Neural cell (in vitro differentiated cells): ENCODE data around the gene MEMO1. TPM values are rescaled to one million over a fixed set of nuclear protein-coding genes. Genes with fewer than 3 reads are reported as not detected.

Experiments used
- H2AFZ ChIP-seq: fragments of 200-600, 300-800 bp; sonication (generic), shearing (Covaris generic); 2 replicates; pipeline ENCODE4 v1.6.0; 2014; ENCODE audit warnings: low read depth, mild to moderate bottlenecking, antibody characterized with exemption, low read length, moderate library complexity
- H3F3A ChIP-seq: fragments of 200-600 bp; shearing (Covaris generic); 2 replicates; pipeline ENCODE4 v1.6.1; 2016; ENCODE audit warnings: mild to moderate bottlenecking, moderate library complexity, mixed read lengths, antibody characterized with exemption, low read length; ENCODE audit not compliant: insufficient read depth, poor library complexity, severe bottlenecking
- H3K27ac ChIP-seq: fragments of 200-600, 300-800 bp; sonication (generic), shearing (Covaris generic); 2 replicates; pipeline ENCODE4 v1.5.1; 2014; ENCODE audit warnings: mild to moderate bottlenecking, low read length, moderate library complexity
- H3K27me3 ChIP-seq: fragments of 300-800, 200-600 bp; sonication (generic), shearing (Covaris generic); 2 replicates; pipeline ENCODE4 v1.6.0; 2014; ENCODE audit warnings: mild to moderate bottlenecking, low read depth, low read length, moderate library complexity; ENCODE audit not compliant: insufficient read depth
- H3K36me3 ChIP-seq: fragments of 300-800, 200-600 bp; sonication (generic), shearing (Covaris generic); 2 replicates; pipeline ENCODE4 v1.5.1; 2014; ENCODE audit warnings: mild to moderate bottlenecking, antibody characterized with exemption, low read length, moderate library complexity; ENCODE audit not compliant: insufficient read depth
- H3K4me2 ChIP-seq: fragments of 300-800, 200-600 bp; sonication (generic), shearing (Covaris generic); 2 replicates; pipeline ENCODE4 v1.6.0; 2014; ENCODE audit warnings: mild to moderate bottlenecking, low read length
- H3K4me3 ChIP-seq: fragments of 300-800, 200-600 bp; sonication (generic), shearing (Covaris generic); 2 replicates; pipeline ENCODE4 v1.5.1; 2014; ENCODE audit warnings: mild to moderate bottlenecking, low read length, moderate library complexity
- H3K79me2 ChIP-seq: fragments of 200-600 bp; shearing (Covaris generic); replicated peaks from 2 replicates; pipeline ENCODE4 v1.6.0; 2014; ENCODE audit warnings: mild to moderate bottlenecking, low read length, moderate library complexity; ENCODE audit not compliant: insufficient read depth
- H3K9ac ChIP-seq: fragments of 300-800, 200-600 bp; sonication (generic), shearing (Covaris generic); 2 replicates; pipeline ENCODE4 v1.6.1; 2016; ENCODE audit warnings: mild to moderate bottlenecking, low read length, mixed read lengths
- H3K9me2 ChIP-seq: fragments of 200-600 bp; shearing (Covaris generic); 2 replicates; pipeline ENCODE4 v1.6.1; 2016; ENCODE audit warnings: mild to moderate bottlenecking, low read length, mixed read lengths; ENCODE audit not compliant: insufficient read depth
- H3K9me3 ChIP-seq: fragments of 200-600, 300-800 bp; sonication (generic), shearing (Covaris generic); 2 replicates; pipeline ENCODE4 v1.6.1; 2016; ENCODE audit warnings: mild to moderate bottlenecking, mixed run types, low read length, moderate library complexity, mixed read lengths
- H4K20me1 ChIP-seq: fragments of 200-600 bp; shearing (Covaris generic); 2 replicates; pipeline ENCODE4 v1.6.1; 2016; ENCODE audit warnings: mild to moderate bottlenecking, mixed run types; ENCODE audit not compliant: insufficient read depth
- EP300 ChIP-seq: fragments of 450-650 bp; conservative IDR thresholded peaks from 2 replicates; pipeline ENCODE4 v1.6.1; 2014; ENCODE audit warnings: antibody characterized with exemption, mild to moderate bottlenecking, moderate library complexity; ENCODE audit not compliant: poor library complexity, severe bottlenecking
- EZH2 ChIP-seq: fragments of 200-600, 300-800 bp; shearing (Covaris generic), sonication (generic); IDR thresholded peaks from 2 replicates; pipeline ENCODE4 v1.6.1; 2014; ENCODE audit warnings: antibody characterized with exemption, low read length, borderline replicate concordance, mild to moderate bottlenecking; ENCODE audit not compliant: insufficient read depth, poor library complexity, severe bottlenecking
- MXI1 ChIP-seq: fragments of 450-650 bp; conservative IDR thresholded peaks from 2 replicates; pipeline ENCODE4 v1.6.1; 2014; ENCODE audit warnings: antibody characterized with exemption, mild to moderate bottlenecking; ENCODE audit not compliant: poor library complexity, severe bottlenecking
- POLR2AphosphoS5 ChIP-seq: IDR thresholded peaks from 2 replicates; pipeline ENCODE4 v1.6.1; 2012
- RAD21 ChIP-seq: fragments of 450-650 bp; conservative IDR thresholded peaks from 2 replicates; pipeline ENCODE4 v1.6.1; 2014; ENCODE audit warnings: antibody characterized with exemption, mild to moderate bottlenecking, moderate library complexity
- REST ChIP-seq: IDR thresholded peaks from 2 replicates; pipeline ENCODE4 v1.6.1; 2012; ENCODE audit warnings: borderline replicate concordance
- SMC3 ChIP-seq: fragments of 450-650 bp; conservative IDR thresholded peaks from 2 replicates; pipeline ENCODE4 v1.6.1; 2014; ENCODE audit warnings: antibody characterized with exemption, mild to moderate bottlenecking, moderate library complexity; ENCODE audit not compliant: poor library complexity
- TAF1 ChIP-seq: IDR thresholded peaks from 2 replicates; pipeline ENCODE4 v1.6.1; 2012; ENCODE audit warnings: low read depth
- polyA plus RNA-seq: library from polyadenylated mRNA; depleted of rRNA; stranded (reverse); fragments of >200 nt; gene quantifications from 2 replicates; pipeline ENCODE4 v1.2.3, GENCODE V29; 2014
- TF ChIP-seq, protein P1 (sequence below): fragments of 450-650 bp; IDR thresholded peaks from 2 replicates; pipeline ENCODE4 v1.5.1; 2014; ENCODE audit warnings: antibody characterized with exemption, mild to moderate bottlenecking, moderate library complexity; ENCODE audit not compliant: poor library complexity, severe bottlenecking

MEMO1 gene
- polyA plus RNA-seq, 1 donor from 2014 or later = 124 TPM

DNA sequence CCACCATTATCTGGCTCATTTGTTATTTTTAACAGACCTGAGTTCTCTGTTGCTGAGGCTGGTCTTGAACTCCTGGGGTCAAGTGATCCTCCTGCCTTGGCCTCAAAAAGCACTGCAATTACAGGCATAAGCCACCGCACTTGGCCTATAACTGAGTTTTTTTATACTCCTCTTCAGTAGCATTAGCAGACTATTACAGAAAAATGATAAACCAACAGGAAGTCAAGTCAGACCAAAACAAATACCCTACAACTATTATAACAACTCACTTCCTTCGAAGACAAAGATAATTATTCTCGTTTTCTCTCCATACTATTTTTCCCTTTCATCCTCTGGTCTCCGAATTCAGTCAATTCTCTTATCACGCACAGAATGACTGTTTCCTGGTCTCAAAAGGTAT is 78.2 kb downstream of the MEMO1 start:
- Histone ChIP-seq H3F3A (no peaks in the 10 kb centered on the region), H3K27ac (no peak overlapping the region), H3K9me3 (no peaks in the 10 kb centered on the region), H3K4me2 (no peak overlapping the region), H2AFZ (no peak overlapping the region), H3K27me3 (no peaks in the 10 kb centered on the region), H3K4me3 (no peak overlapping the region), H3K79me2 (peaks cover 12% of the 10 kb centered on the region), H3K9ac (no peak overlapping the region), H3K36me3 (peaks cover 3% of the 10 kb centered on the region), H4K20me1 (no peaks in the 10 kb centered on the region), H3K9me2 (no peaks in the 10 kb centered on the region)
- TF ChIP-seq RAD21 (no peak), EZH2 (no peak), TAF1 (no peak), SMC3 (no peak), REST (no peak), EP300 (no peak), MXI1 (no peak), POLR2AphosphoS5 (no peak)
- TF ChIP-seq, protein P1, sequence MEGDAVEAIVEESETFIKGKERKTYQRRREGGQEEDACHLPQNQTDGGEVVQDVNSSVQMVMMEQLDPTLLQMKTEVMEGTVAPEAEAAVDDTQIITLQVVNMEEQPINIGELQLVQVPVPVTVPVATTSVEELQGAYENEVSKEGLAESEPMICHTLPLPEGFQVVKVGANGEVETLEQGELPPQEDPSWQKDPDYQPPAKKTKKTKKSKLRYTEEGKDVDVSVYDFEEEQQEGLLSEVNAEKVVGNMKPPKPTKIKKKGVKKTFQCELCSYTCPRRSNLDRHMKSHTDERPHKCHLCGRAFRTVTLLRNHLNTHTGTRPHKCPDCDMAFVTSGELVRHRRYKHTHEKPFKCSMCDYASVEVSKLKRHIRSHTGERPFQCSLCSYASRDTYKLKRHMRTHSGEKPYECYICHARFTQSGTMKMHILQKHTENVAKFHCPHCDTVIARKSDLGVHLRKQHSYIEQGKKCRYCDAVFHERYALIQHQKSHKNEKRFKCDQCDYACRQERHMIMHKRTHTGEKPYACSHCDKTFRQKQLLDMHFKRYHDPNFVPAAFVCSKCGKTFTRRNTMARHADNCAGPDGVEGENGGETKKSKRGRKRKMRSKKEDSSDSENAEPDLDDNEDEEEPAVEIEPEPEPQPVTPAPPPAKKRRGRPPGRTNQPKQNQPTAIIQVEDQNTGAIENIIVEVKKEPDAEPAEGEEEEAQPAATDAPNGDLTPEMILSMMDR = no peak

GRCh38 chr2:31931916-31932315 is 78.9 kb downstream of the MEMO1 start:
- TF ChIP-seq, protein P1 = no peak
- TF ChIP-seq EP300 (no peak), POLR2AphosphoS5 (no peak), RAD21 (no peak), TAF1 (no peak), REST (no peak)
- Histone ChIP-seq H3K9me3 (no peaks in the 10 kb centered on the region), H3K36me3 (peaks cover 3% of the 10 kb centered on the region), H3K9me2 (no peaks in the 10 kb centered on the region), H3K4me3 (no peak overlapping the region), H3K27ac (no peak overlapping the region), H3K27me3 (no peaks in the 10 kb centered on the region), H3K9ac (no peak overlapping the region), H3K79me2 (peaks cover 12% of the 10 kb centered on the region), H3F3A (no peaks in the 10 kb centered on the region), H3K4me2 (no peak overlapping the region), H4K20me1 (no peaks in the 10 kb centered on the region), H2AFZ (no peak overlapping the region)
